ENCODE results near the gene GNAL. TPM values are rescaled to one million over a fixed set of nuclear protein-coding genes. Genes with fewer than 3 reads are reported as not detected.

The GNAL gene
- total RNA-seq, 1 experiment from 2014 or later, result 24.0 TPM

GRCh38 chr18:11651899-11652298 lies 37.2 kb upstream of the GNAL start:
- no CpG with 5 or more reads among the region's 3 CpGs for WGBS (ENCODE audit: extremely low coverage, insufficient read length, low lambda C conversion rate)
- peaks cover 21% of the 10 kb centered on the region for H3K27me3 Mint-ChIP-seq (ENCODE audit: low read depth)
- H4K20me1 ChIP-seq (ENCODE audit: control insufficient read depth, insufficient read depth, insufficient read length), result peaks cover 2% of the 10 kb centered on the region
- no peak overlapping the region for H2BK120ac ChIP-seq (ENCODE audit: low read depth, low read length, poor library complexity, severe bottlenecking)
- H3K4me3 Mint-ChIP-seq, result no peak overlapping the region
- peaks cover 14 to 19% of the 10 kb centered on the region in 2 experiments for H3K9me3 Mint-ChIP-seq
- H2BK15ac ChIP-seq (ENCODE audit: low read depth, low read length), result no peak overlapping the region
- peaks cover 2 to 9% (median 5%) of the 10 kb centered on the region in 3 experiments; a peak in 5 of 7 replicates for H3K36me3 Mint-ChIP-seq (ENCODE audit: insufficient read depth in 1 of 3, low read depth in 3 of 3)
- H2BK12ac ChIP-seq (ENCODE audit: insufficient read length, low read depth, low read length), result no peak overlapping the region
- no peak overlapping the region for H3K23ac ChIP-seq (ENCODE audit: insufficient read length, low read depth, low read length)
- no peak overlapping the region for H4K5ac ChIP-seq (ENCODE audit: insufficient read length, low read depth, low read length)
- peak; percentile 5 for DNase-seq
- H3K27me3 ChIP-seq (ENCODE audit: insufficient read depth, low read length), result no peaks in the 10 kb centered on the region
- no peaks in the 10 kb centered on the region for H3K9me3 ChIP-seq (ENCODE audit: control insufficient read depth, low read depth, low read length)
- no peak overlapping the region for H3K27ac ChIP-seq (ENCODE audit: insufficient read length, low read depth, low read length)
- H4K8ac ChIP-seq (replicated peaks; ENCODE audit: insufficient read length, low read depth, low read length), result no peak overlapping the region
- no peaks in the 10 kb centered on the region for H3K79me1 ChIP-seq (ENCODE audit: insufficient read depth, low read depth, low read length, poor library complexity, severe bottlenecking)
- H4K91ac ChIP-seq (ENCODE audit: insufficient read length, low read depth, low read length), result no peak overlapping the region
- H2BK20ac ChIP-seq (ENCODE audit: low read depth, low read length, poor library complexity, severe bottlenecking), result no peak overlapping the region
- H3K14ac ChIP-seq (ENCODE audit: insufficient read depth, low read length), result no peak overlapping the region
- H3K4me1 ChIP-seq (ENCODE audit: insufficient read depth, low read length), result no peaks in the 10 kb centered on the region
- H3K56ac ChIP-seq (ENCODE audit: insufficient read length, low read depth, low read length), result no peak overlapping the region
- no peak overlapping the region for H2AFZ ChIP-seq (ENCODE audit: low read length)
- H3K4ac ChIP-seq (ENCODE audit: low read depth, low read length), result no peak overlapping the region
- H2BK5ac ChIP-seq (ENCODE audit: insufficient read length, low read length), result no peak overlapping the region
- no peak overlapping the region for H3K18ac ChIP-seq (ENCODE audit: insufficient read length, low read depth, low read length)
- no peaks in the 10 kb centered on the region for H3K79me2 ChIP-seq (ENCODE audit: insufficient read depth, low read length)
- H3K23me2 ChIP-seq (ENCODE audit: insufficient read length, low read depth, low read length, poor library complexity, severe bottlenecking), result no peaks in the 10 kb centered on the region
- H3K4me2 ChIP-seq (ENCODE audit: insufficient read depth, insufficient read length, low read length), result no peak overlapping the region
- no peak overlapping the region for H3K9ac ChIP-seq (ENCODE audit: extremely low read depth, insufficient read length, low read length)
- TF ChIP-seq, protein P1, sequence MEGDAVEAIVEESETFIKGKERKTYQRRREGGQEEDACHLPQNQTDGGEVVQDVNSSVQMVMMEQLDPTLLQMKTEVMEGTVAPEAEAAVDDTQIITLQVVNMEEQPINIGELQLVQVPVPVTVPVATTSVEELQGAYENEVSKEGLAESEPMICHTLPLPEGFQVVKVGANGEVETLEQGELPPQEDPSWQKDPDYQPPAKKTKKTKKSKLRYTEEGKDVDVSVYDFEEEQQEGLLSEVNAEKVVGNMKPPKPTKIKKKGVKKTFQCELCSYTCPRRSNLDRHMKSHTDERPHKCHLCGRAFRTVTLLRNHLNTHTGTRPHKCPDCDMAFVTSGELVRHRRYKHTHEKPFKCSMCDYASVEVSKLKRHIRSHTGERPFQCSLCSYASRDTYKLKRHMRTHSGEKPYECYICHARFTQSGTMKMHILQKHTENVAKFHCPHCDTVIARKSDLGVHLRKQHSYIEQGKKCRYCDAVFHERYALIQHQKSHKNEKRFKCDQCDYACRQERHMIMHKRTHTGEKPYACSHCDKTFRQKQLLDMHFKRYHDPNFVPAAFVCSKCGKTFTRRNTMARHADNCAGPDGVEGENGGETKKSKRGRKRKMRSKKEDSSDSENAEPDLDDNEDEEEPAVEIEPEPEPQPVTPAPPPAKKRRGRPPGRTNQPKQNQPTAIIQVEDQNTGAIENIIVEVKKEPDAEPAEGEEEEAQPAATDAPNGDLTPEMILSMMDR (conservative IDR thresholded peaks at IDR 0.05), result no peak
- no peak overlapping the region for H2AK5ac ChIP-seq (ENCODE audit: insufficient read length, low read length)
- no peak overlapping the region for H3T11ph ChIP-seq (ENCODE audit: low read length)
- peaks cover 6 to 8% of the 10 kb centered on the region in 2 experiments for H3K4me1 Mint-ChIP-seq
- H3K27ac Mint-ChIP-seq, result no peak overlapping the region
